Endothelial cell of umbilical vein (primary cell): ENCODE data around the gene CDC7. TPM values are rescaled to one million over a fixed set of nuclear protein-coding genes. Genes with fewer than 3 reads are reported as not detected.

Experiments
- BruUV-seq: library from RNA; stranded (reverse); fragments of 400-500 nt; replicated peaks from 2 replicates; lab custom pipeline; 2021; lab: Mats Ljungman, UMichigan
- CTCF ChIA-PET: fragments of 300-600, 350-600 bp; sonication (Branson Sonifier 250); formaldehyde crosslinking; loops from one replicate; lab custom pipeline; 2021; ENCODE audit warnings: antibody characterized with exemption, inconsistent platforms; lab: Charles Lee
- POLR2A ChIA-PET: fragments of 300-600, 350-600 bp; sonication (Branson Sonifier 250); formaldehyde crosslinking; loops from one replicate; lab custom pipeline; 2021; ENCODE audit warnings: antibody characterized with exemption, inconsistent platforms; lab: Charles Lee
- DNase-seq: peaks from one replicate; pipeline ENCODE4 v3.0.0-alpha.2; 2011; ENCODE audit warnings: low read depth, low spot score
- FAIRE-seq: peaks from 2 replicates; lab custom pipeline; 2011; peaks lifted over from hg19 to GRCh38; lab: Jason Lieb, UNC
- H2AFZ ChIP-seq: 2 replicates; pipeline ENCODE4 v1.6.0; 2012; ENCODE audit warnings: low read depth, low read length, control low read depth, inconsistent platforms
- H3K27ac ChIP-seq: 2 replicates; pipeline ENCODE4 v1.5.1; 2011; ENCODE audit warnings: low read depth, mild to moderate bottlenecking, control low read depth, low read length, moderate library complexity; ENCODE audit not compliant: insufficient read depth
- H3K27me3 ChIP-seq, 2 experiments: 2 replicates each; pipeline versions ENCODE4 v1.6.0 to v1.6.1; 2011; ENCODE audit warnings: low read length in 2 of 2, mixed read lengths in 1 of 2; ENCODE audit not compliant: control insufficient read depth in 2 of 2, insufficient read depth in 2 of 2
- H3K36me3 ChIP-seq, 2 experiments: 2 replicates in 1 of 2; 3 replicates in 1 of 2; pipeline ENCODE4 v1.5.1; 2011; ENCODE audit warnings: low read length in 2 of 2, mild to moderate bottlenecking in 1 of 2, moderate library complexity in 1 of 2; ENCODE audit not compliant: control insufficient read depth in 2 of 2, insufficient read depth in 2 of 2; ENCODE audit errors: extremely low read depth in 1 of 2
- H3K4me1 ChIP-seq: 3 replicates; pipeline ENCODE4 v1.5.1; 2011; ENCODE audit warnings: mild to moderate bottlenecking, low read length; ENCODE audit not compliant: control insufficient read depth, insufficient read depth; ENCODE audit errors: extremely low read depth
- H3K4me2 ChIP-seq: 2 replicates; pipeline ENCODE4 v1.6.1; 2011; ENCODE audit warnings: low read length, control low read depth, mixed read lengths; ENCODE audit not compliant: insufficient read depth
- H3K4me3 ChIP-seq, 3 experiments: fragments of 200-600 bp in 1 of 3; sonication (generic), shearing (Covaris generic) in 1 of 3; replicated peaks in 1 of 3; 2 replicates each; pipeline ENCODE4 v1.5.1; 2011 to 2016; ENCODE audit warnings: control low read depth in 3 of 3, low read length in 3 of 3, mild to moderate bottlenecking in 2 of 3, inconsistent platforms in 1 of 3, low read depth in 1 of 3, moderate library complexity in 1 of 3; ENCODE audit not compliant: insufficient read depth in 1 of 3
- H3K79me2 ChIP-seq: 2 replicates; pipeline ENCODE4 v1.6.0; 2012; ENCODE audit warnings: low read length, inconsistent platforms; ENCODE audit not compliant: control insufficient read depth, insufficient read depth
- H3K9ac ChIP-seq: replicated peaks from 2 replicates; pipeline ENCODE3; 2011; ENCODE audit warnings: low read length, control low read depth; ENCODE audit not compliant: insufficient read depth; ENCODE audit errors: extremely low read depth
- H3K9me1 ChIP-seq: replicated peaks from 3 replicates; pipeline ENCODE4 v1.6.0; 2011; ENCODE audit warnings: mild to moderate bottlenecking, low read length; ENCODE audit not compliant: control insufficient read depth, insufficient read depth; ENCODE audit errors: extremely low read depth
- H3K9me3 ChIP-seq: replicated peaks from 2 replicates; pipeline ENCODE4 v1.5.1; 2012; ENCODE audit warnings: low read length, inconsistent platforms; ENCODE audit not compliant: control insufficient read depth, insufficient read depth
- H4K20me1 ChIP-seq: replicated peaks from 2 replicates; pipeline ENCODE3; 2011; ENCODE audit warnings: mild to moderate bottlenecking, low read length; ENCODE audit not compliant: control insufficient read depth, insufficient read depth; ENCODE audit errors: extremely low read depth
- CTCF ChIP-seq, 2 donors: IDR thresholded peaks; 1 replicate in 1 of 2; 2 replicates in 1 of 2; pipeline ENCODE4 v1.5.1; 2011; ENCODE audit warnings: low read length in 2 of 2, mild to moderate bottlenecking in 2 of 2, moderate library complexity in 2 of 2, control low read depth in 1 of 2, inconsistent platforms in 1 of 2, low read depth in 1 of 2; ENCODE audit not compliant: insufficient read depth in 1 of 2; ENCODE audit errors: extremely low read depth in 1 of 2
- EZH2 ChIP-seq: IDR thresholded peaks from 2 replicates; pipeline ENCODE4 v1.6.1; 2012; ENCODE audit warnings: borderline replicate concordance, low read depth, mild to moderate bottlenecking, moderate library complexity, low read length, inconsistent platforms; ENCODE audit not compliant: severe bottlenecking
- FOS ChIP-seq: IDR thresholded peaks from 2 replicates; pipeline ENCODE4 v1.6.1; 2011; ENCODE audit warnings: mild to moderate bottlenecking, low read length, moderate library complexity, borderline replicate concordance; ENCODE audit not compliant: insufficient read depth
- GATA2 ChIP-seq: IDR thresholded peaks from 2 replicates; pipeline ENCODE4 v1.7.0; 2011; ENCODE audit warnings: low read depth, mild to moderate bottlenecking, moderate library complexity, mixed read lengths, low read length; ENCODE audit not compliant: insufficient read length, insufficient read depth
- JUN ChIP-seq: IDR thresholded peaks from 2 replicates; pipeline ENCODE4 v1.6.1; 2011; ENCODE audit warnings: borderline replicate concordance, low read depth; ENCODE audit not compliant: insufficient read length, insufficient read depth
- MYC ChIP-seq: IDR thresholded peaks from one replicate; pipeline ENCODE4 v1.6.1; 2011; ENCODE audit warnings: mild to moderate bottlenecking, low read depth, low read length
- POLR2A ChIP-seq: IDR thresholded peaks from 2 replicates; pipeline ENCODE4 v1.6.1; 2012; ENCODE audit warnings: low read depth, mild to moderate bottlenecking, control low read depth, low read length
- POLR2AphosphoS5 ChIP-seq: IDR thresholded peaks from 2 replicates; pipeline ENCODE4 v1.6.1; 2012; ENCODE audit warnings: low read depth, mild to moderate bottlenecking, control low read depth, low read length, moderate library complexity; ENCODE audit not compliant: insufficient read depth
- dilution Hi-C: fragments of 300-500 bp; cut with MboI; formaldehyde crosslinking; loops from one replicate; pipeline ENCODE4 v1.15.0; 2019; ENCODE audit warnings: low sequenced_read_pairs; ENCODE audit not compliant: extremely low pct_ligation_motif_present
- intact Hi-C: fragments of 100-400 bp; cut with micrococcal nuclease; formaldehyde crosslinking; loops from one replicate; pipeline ENCODE4 v1.10.0; 2022
- polyA plus RNA-seq, 4 experiments: library from polyadenylated mRNA; depleted of rRNA in 3 of 4; stranded (reverse) in 3 of 4; unstranded in 1 of 4; fragments of >200 nt; gene quantifications; 2 replicates each; pipeline versions ENCODE4 v1.2.1 to v1.2.3, GENCODE V29; 2011 to 2012; ENCODE audit warnings: missing spikeins in 1 of 4
- total RNA-seq: library from RNA; stranded (reverse); gene quantifications from 2 replicates; pipeline ENCODE4 v1.2.3, GENCODE V29; 2021
- TF ChIP-seq, protein P1 (sequence below): IDR thresholded peaks from 2 replicates; pipeline ENCODE4 v1.6.1; 2011; ENCODE audit not compliant: insufficient read depth, insufficient read length

CDC7 gene
- total and polyA plus RNA-seq, 2 donors (not counting 3 experiments of a cell fraction or from before 2014, with no cell fraction given), result 3.9 to 11.7 TPM

DNA sequence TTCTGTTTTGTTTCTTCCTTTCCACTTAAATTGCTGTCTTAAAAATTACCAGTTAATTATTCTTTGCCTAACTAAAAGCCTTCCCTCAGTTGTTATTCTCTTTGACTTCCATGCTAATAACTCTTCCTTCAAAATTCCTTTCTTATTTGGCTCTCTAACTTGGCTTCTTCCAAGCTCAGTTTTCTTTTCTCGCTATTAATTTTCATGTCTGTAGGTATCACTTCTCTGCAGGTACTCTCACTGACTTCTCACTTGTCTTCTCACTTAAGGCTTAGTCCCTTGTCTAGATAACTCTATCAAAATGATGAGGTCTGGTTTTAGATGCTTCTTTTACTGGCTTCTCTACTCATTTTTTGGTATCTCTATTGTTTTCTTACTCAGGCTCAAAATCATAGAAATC is 10.1 kb downstream of the CDC7 start:
- H3K9ac ChIP-seq, result no peak overlapping the region
- DNase-seq (no peak), FAIRE-seq (no peak)
- no peaks in the 10 kb centered on the region for H3K9me3 ChIP-seq
- intact Hi-C loops, result loop anchor here (1.0 to 2.0 kb wide), 3 partner anchors 70 to 780 kb away; no protein-coding TSS in a partner anchor
- no peaks in the 10 kb centered on the region for H4K20me1 ChIP-seq
- no peaks in the 10 kb centered on the region for H3K9me1 ChIP-seq
- ChIA-PET POLR2A (no interaction called here), CTCF (interaction anchor here (0.6 to 1.0 kb wide), 3 partner anchors 373 to 780 kb away, joined by 3 to 7 read pairs (median 3); partner anchors contain the start of gene TGFBR3)
- H3K27ac ChIP-seq, result no peak overlapping the region
- no peak overlapping the region for H2AFZ ChIP-seq
- BruUV-seq, result no TSS peak
- H3K4me1 ChIP-seq, result no peaks in the 10 kb centered on the region
- no peak overlapping the region for H3K4me3 ChIP-seq
- H3K36me3 ChIP-seq, result no peaks in the 10 kb centered on the region
- dilution Hi-C loops, result no loop called here
- no peaks in the 10 kb centered on the region for H3K27me3 ChIP-seq
- H3K4me2 ChIP-seq, result no peak overlapping the region
- TF ChIP-seq MYC (no peak), POLR2AphosphoS5 (no peak), GATA2 (no peak), POLR2A (no peak), EZH2 (no peak), JUN (no peak), CTCF (IDR thresholded peaks at IDR 0.05; ENCODE audit: extremely low read depth in 1 of 2, insufficient read depth in 1 of 2, low read depth in 1 of 2, low read length in 2 of 2) (no peak), FOS (no peak)
- TF ChIP-seq, protein P1, sequence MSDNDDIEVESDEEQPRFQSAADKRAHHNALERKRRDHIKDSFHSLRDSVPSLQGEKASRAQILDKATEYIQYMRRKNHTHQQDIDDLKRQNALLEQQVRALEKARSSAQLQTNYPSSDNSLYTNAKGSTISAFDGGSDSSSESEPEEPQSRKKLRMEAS, result no peak
- H3K79me2 ChIP-seq, result no peaks in the 10 kb centered on the region
